Adrenal gland (tissue), 5 donors: ENCODE results near the gene MKLN1.

Experiments used
- CTCF ChIP-seq, 6 experiments: fragments of 450-650 bp in 4 of 6; fragments of 200-600 bp in 2 of 6; sonication (generic) in 1 of 6; IDR thresholded peaks; 1 replicate in 5 of 6; 2 replicates in 1 of 6; pipeline versions ENCODE4 v1.5.1 to v1.8.0; 2016 to 2021; ENCODE audit warnings: antibody characterized with exemption in 6 of 6, mild to moderate bottlenecking in 2 of 6, moderate library complexity in 1 of 6
- POLR2A ChIP-seq, 2 donors: fragments of 450-650 bp; IDR thresholded peaks; one replicate each; pipeline ENCODE4 v1.6.1; 2017; ENCODE audit warnings: antibody characterized with exemption in 2 of 2, mild to moderate bottlenecking in 2 of 2, moderate library complexity in 1 of 2
- donor health status: DM: no; HTN: no; CAD: no.

- TF ChIP-seq CTCF (IDR thresholded peaks at IDR 0.05): no peak
- TF ChIP-seq POLR2A (IDR thresholded peaks at IDR 0.05): no peak
Measured at GRCh38 chr7:131322861-131323260, 4.8 kb upstream of the MKLN1 start.
